ENCODE results near the gene GIPC2.

The GIPC2 gene

DNA sequence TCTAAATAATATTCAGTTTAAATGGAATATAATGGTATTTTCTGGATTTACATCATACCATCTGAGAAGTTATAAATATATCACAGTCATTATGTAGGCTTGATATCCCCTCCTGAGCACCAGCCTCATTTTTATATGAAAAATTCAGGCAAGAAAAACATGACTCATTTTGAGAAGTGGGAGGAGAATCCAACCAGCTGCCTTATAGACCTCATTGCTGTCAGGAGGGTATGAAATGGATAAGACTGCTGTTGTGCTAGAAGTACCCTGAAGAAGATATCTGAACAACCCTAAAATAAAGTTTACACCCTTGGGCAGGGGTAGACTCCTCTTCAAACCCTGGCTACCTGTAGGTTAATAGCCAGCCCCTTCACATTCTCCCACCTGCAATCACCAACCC is 8.8 kb downstream of the GIPC2 start:
- Histone ChIP-seq H3K27me3 (ENCODE audit: insufficient read depth, poor library complexity, severe bottlenecking) (no peaks in the 10 kb centered on the region), H3K27ac (replicated peaks) (no peak overlapping the region), H3K4me3 (replicated peaks; ENCODE audit: insufficient read depth, low read length) (no peak overlapping the region)
- no peak for DNase-seq (ENCODE audit: low read depth in 1 of 2, low spot score in 1 of 2)
- no peak for TF ChIP-seq SPI1 (IDR thresholded peaks at IDR 0.05; ENCODE audit: borderline replicate concordance, low read depth)
- no peak for TF ChIP-seq GABPA (IDR thresholded peaks at IDR 0.05; ENCODE audit: low read depth)
- no peak for TF ChIP-seq REST (IDR thresholded peaks at IDR 0.05; ENCODE audit: insufficient replicate concordance, low read depth)
- TF ChIP-seq POLR2AphosphoS5 (IDR thresholded peaks at IDR 0.05; ENCODE audit: low read depth): no peak
- TF ChIP-seq CTCF (IDR thresholded peaks at IDR 0.05; ENCODE audit: insufficient read depth, low read length): no peak

GRCh38 chr1:78054972-78055371 is 9.2 kb downstream of the GIPC2 start:
- DNase-seq (ENCODE audit: low read depth in 1 of 2, low spot score in 1 of 2): no peak
- TF ChIP-seq POLR2AphosphoS5 (IDR thresholded peaks at IDR 0.05; ENCODE audit: low read depth): no peak
- H3K4me3 ChIP-seq (replicated peaks; ENCODE audit: insufficient read depth, low read length): no peak overlapping the region
- no peaks in the 10 kb centered on the region for H3K27me3 ChIP-seq (ENCODE audit: insufficient read depth, poor library complexity, severe bottlenecking)
- H3K27ac ChIP-seq (replicated peaks): no peak overlapping the region

DNA sequence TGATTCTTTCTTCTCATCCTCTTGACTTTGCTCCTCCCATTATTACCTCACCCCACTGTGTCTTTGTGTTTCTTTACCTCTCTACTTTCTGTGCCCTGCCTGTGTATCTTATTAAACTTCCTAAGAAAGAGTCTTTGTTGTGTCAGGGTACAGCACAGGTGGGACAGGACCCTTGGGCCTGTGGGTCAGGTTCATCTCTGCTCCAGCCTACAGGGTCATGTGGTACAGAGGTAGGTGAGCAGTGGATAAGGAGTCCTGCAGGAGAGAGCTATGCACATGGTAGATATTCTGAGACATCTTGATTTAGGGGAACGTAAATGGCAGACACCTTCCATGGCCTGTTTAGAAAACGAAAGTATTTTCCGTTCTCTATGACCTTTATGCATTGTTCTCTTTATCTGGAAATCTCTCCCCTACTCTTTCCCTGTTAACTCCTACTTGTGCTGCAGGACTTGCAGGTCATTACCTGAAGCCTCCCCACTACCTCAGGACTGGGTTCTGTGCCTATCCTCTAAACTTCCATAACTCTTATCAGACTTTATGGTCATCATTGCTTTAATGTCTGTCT is 9.9 kb downstream of the GIPC2 start:
- Histone ChIP-seq H3K4me3 (replicated peaks; ENCODE audit: insufficient read depth, low read length) (no peak overlapping the region), H3K27ac (replicated peaks) (no peak overlapping the region), H3K27me3 (ENCODE audit: insufficient read depth, poor library complexity, severe bottlenecking) (no peaks in the 10 kb centered on the region)
- no peak for DNase-seq (ENCODE audit: low read depth in 1 of 2, low spot score in 1 of 2)
- TF ChIP-seq REST (IDR thresholded peaks at IDR 0.05; ENCODE audit: insufficient replicate concordance, low read depth): no peak
- no peak for TF ChIP-seq CTCF (IDR thresholded peaks at IDR 0.05; ENCODE audit: insufficient read depth, low read length)
- no peak for TF ChIP-seq POLR2AphosphoS5 (IDR thresholded peaks at IDR 0.05; ENCODE audit: low read depth)
- TF ChIP-seq GABPA (IDR thresholded peaks at IDR 0.05; ENCODE audit: low read depth): no peak
- no peak for TF ChIP-seq SPI1 (IDR thresholded peaks at IDR 0.05; ENCODE audit: borderline replicate concordance, low read depth)

GRCh38 chr1:78058670-78059069 is 12.9 kb downstream of the GIPC2 start:
- no peak for DNase-seq (ENCODE audit: low read depth in 1 of 2, low spot score in 1 of 2)
- no peaks in the 10 kb centered on the region for H3K27me3 ChIP-seq (ENCODE audit: insufficient read depth, poor library complexity, severe bottlenecking)
- TF ChIP-seq SPI1 (IDR thresholded peaks at IDR 0.05; ENCODE audit: borderline replicate concordance, low read depth): no peak
- no peak for TF ChIP-seq POLR2AphosphoS5 (IDR thresholded peaks at IDR 0.05; ENCODE audit: low read depth)
- no peak for TF ChIP-seq CTCF (IDR thresholded peaks at IDR 0.05; ENCODE audit: insufficient read depth, low read length)
- TF ChIP-seq GABPA (IDR thresholded peaks at IDR 0.05; ENCODE audit: low read depth): no peak
- TF ChIP-seq REST (IDR thresholded peaks at IDR 0.05; ENCODE audit: insufficient replicate concordance, low read depth): no peak
- no peak overlapping the region for H3K4me3 ChIP-seq (replicated peaks; ENCODE audit: insufficient read depth, low read length)
- H3K27ac ChIP-seq (replicated peaks): no peak overlapping the region
